ENCODE measurements around the gene HS6ST1.

DNA sequence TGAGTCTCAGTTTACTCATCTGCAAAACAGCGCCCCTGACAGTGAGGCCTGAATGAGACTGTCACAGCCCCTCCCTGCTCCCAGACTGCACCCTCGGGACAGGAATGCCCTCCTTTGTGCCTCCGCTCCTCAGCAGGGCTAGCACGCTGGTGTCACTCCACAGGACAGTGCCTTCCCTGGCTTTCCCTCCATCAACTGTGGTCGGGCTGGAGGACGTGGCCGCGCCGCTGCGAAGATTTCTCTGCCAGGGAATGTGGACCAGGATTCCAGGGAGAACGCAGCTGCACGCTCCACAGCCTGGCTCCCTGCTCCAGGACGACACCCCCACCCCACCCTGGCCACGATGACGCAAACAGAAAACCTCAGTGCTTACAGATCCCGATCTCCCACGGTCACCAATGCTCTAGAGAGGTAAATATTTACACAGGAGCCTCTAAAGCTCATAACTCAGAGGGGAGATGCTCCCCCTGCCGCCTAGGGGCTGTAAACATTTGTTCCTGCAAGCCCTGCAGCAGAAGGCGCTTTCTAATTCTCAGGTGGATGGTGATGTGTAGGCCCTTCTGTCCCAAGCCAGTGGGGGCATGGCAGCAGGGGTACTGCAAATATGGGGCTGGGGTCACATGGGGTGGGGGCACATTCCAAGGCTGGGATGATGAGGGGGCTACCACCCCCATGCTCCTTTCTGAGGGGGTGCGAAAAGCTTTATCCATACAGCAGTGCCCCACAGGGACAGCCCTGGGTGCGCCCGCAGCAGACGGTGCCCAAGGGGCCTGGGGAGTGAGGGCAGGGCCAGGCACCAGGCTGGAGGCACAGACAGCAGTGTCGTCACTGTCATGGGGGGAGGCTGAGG lies 12.4 kb downstream of the HS6ST1 start:
- TF ChIP-seq, protein P1, sequence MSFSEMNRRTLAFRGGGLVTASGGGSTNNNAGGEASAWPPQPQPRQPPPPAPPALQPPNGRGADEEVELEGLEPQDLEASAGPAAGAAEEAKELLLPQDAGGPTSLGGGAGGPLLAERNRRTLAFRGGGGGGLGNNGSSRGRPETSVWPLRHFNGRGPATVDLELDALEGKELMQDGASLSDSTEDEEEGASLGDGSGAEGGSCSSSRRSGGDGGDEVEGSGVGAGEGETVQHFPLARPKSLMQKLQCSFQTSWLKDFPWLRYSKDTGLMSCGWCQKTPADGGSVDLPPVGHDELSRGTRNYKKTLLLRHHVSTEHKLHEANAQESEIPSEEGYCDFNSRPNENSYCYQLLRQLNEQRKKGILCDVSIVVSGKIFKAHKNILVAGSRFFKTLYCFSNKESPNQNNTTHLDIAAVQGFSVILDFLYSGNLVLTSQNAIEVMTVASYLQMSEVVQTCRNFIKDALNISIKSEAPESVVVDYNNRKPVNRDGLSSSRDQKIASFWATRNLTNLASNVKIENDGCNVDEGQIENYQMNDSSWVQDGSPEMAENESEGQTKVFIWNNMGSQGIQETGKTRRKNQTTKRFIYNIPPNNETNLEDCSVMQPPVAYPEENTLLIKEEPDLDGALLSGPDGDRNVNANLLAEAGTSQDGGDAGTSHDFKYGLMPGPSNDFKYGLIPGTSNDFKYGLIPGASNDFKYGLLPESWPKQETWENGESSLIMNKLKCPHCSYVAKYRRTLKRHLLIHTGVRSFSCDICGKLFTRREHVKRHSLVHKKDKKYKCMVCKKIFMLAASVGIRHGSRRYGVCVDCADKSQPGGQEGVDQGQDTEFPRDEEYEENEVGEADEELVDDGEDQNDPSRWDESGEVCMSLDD (tag by site-specific recombination; IDR thresholded peaks at IDR 0.05): no peak
- no peak for TF ChIP-seq ZNF660 (tag by site-specific recombination; IDR thresholded peaks at IDR 0.05)
